CD8-positive, alpha-beta memory T cell (primary cell): ENCODE measurements around the gene PALM2AKAP2. TPM values are rescaled to one million over a fixed set of nuclear protein-coding genes. Genes with fewer than 3 reads are reported as not detected.

Experiments used
- CTCF ChIA-PET: fragments of 350-600 bp; sonication (Branson Sonifier 250); formaldehyde crosslinking; loops from one replicate; lab custom pipeline; 2021; ENCODE audit warnings: antibody characterized with exemption; lab: Charles Lee
- POLR2A ChIA-PET: fragments of 350-600 bp; sonication (Branson Sonifier 250); formaldehyde crosslinking; loops from one replicate; lab custom pipeline; 2021; ENCODE audit warnings: antibody characterized with exemption; lab: Charles Lee
- DNase-seq, 5 donors: peaks; one replicate each; pipeline versions ENCODE4 v3.0.0 to v3.0.0-alpha.2; 2020 to 2022; ENCODE audit warnings: mixed read lengths in 1 of 5
- H3K27ac ChIP-seq: one replicate; pipeline ENCODE4 v1.7.0; 2013; ENCODE audit warnings: low read depth, mild to moderate bottlenecking, low read length, moderate library complexity
- H3K27me3 ChIP-seq: 2 replicates; pipeline ENCODE4 v1.7.0; 2013; ENCODE audit warnings: low read length, mild to moderate bottlenecking; ENCODE audit not compliant: insufficient read depth, poor library complexity, severe bottlenecking
- H3K36me3 ChIP-seq: 2 replicates; pipeline ENCODE4 v1.7.0; 2013; ENCODE audit warnings: mild to moderate bottlenecking, low read length, moderate library complexity; ENCODE audit not compliant: insufficient read depth
- H3K4me1 ChIP-seq: 2 replicates; pipeline ENCODE4 v1.7.0; 2013; ENCODE audit warnings: mild to moderate bottlenecking, low read length, moderate library complexity; ENCODE audit not compliant: insufficient read depth
- H3K4me3 ChIP-seq: 2 replicates; pipeline ENCODE4 v1.7.0; 2013; ENCODE audit warnings: mild to moderate bottlenecking, low read length
- H3K9me3 ChIP-seq: 2 replicates; pipeline ENCODE4 v1.7.0; 2013; ENCODE audit warnings: mild to moderate bottlenecking, low read length
- H3K27ac Mint-ChIP-seq, 8 donors: one replicate each; pipeline ENCODE4 v1.8.0; 2020 to 2021; ENCODE audit warnings: mixed read lengths in 8 of 8, mild to moderate bottlenecking in 6 of 8, inconsistent platforms in 3 of 8, moderate library complexity in 3 of 8
- H3K27me3 Mint-ChIP-seq, 2 donors: one replicate each; pipeline ENCODE4 v1.8.0; 2020 to 2021; ENCODE audit warnings: mixed read lengths in 2 of 2, mild to moderate bottlenecking in 1 of 2, moderate library complexity in 1 of 2
- H3K36me3 Mint-ChIP-seq, 3 donors: one replicate each; pipeline ENCODE4 v1.8.0; 2020 to 2021; ENCODE audit warnings: mixed read lengths in 3 of 3, inconsistent platforms in 1 of 3, mild to moderate bottlenecking in 1 of 3
- H3K4me1 Mint-ChIP-seq, 3 donors: one replicate each; pipeline ENCODE4 v1.8.0; 2020 to 2021; ENCODE audit warnings: mixed read lengths in 3 of 3, inconsistent platforms in 1 of 3, mild to moderate bottlenecking in 1 of 3
- H3K4me3 Mint-ChIP-seq, 7 donors: one replicate each; pipeline ENCODE4 v1.8.0; 2020 to 2021; ENCODE audit warnings: mixed read lengths in 7 of 7, mild to moderate bottlenecking in 6 of 7, moderate library complexity in 4 of 7, inconsistent platforms in 2 of 7
- H3K9me3 Mint-ChIP-seq, 5 donors: one replicate each; pipeline ENCODE4 v1.8.0; 2020 to 2022; ENCODE audit warnings: mixed read lengths in 5 of 5, mild to moderate bottlenecking in 3 of 5, moderate library complexity in 2 of 5, inconsistent platforms in 1 of 5
- polyA plus RNA-seq: library from polyadenylated mRNA; unstranded; fragments of 300-500 nt; fragmentation: Illumina TruSeq; gene quantifications from one replicate; pipeline ENCODE4 v1.2.3, GENCODE V29; 2021
- total RNA-seq, 2 experiments: library from RNA; stranded (reverse); gene quantifications; one replicate each; pipeline ENCODE4 v1.2.3, GENCODE V29; 2021

The PALM2AKAP2 gene
- total and polyA plus RNA-seq, 3 experiments from 2014 or later = 0.15 TPM; not detected in 2

GRCh38 chr9:109791747-109792146 lies 11.7 kb downstream of the PALM2AKAP2 start:
- Mint-ChIP-seq H3K36me3 (no peaks in the 10 kb centered on the region), H3K4me3 (no peak overlapping the region), H3K9me3 (peaks cover 0 to 2% (median 0%) of the 10 kb centered on the region in 5 donors), H3K27ac (peak overlapping the region in 1 of 8 donors; percentile 38), H3K4me1 (no peaks in the 10 kb centered on the region), H3K27me3 (peaks cover 0 to 3% of the 10 kb centered on the region in 2 donors)
- Histone ChIP-seq H3K9me3 (no peaks in the 10 kb centered on the region), H3K36me3 (no peaks in the 10 kb centered on the region), H3K27ac (no peak overlapping the region), H3K4me3 (no peak overlapping the region), H3K4me1 (no peaks in the 10 kb centered on the region), H3K27me3 (no peaks in the 10 kb centered on the region)
- ChIA-PET POLR2A (no interaction called here), CTCF (no interaction called here)
- DNase-seq = no peak

GRCh38 chr9:109792951-109793546 lies 13.1 kb downstream of the PALM2AKAP2 start:
- Histone ChIP-seq H3K4me3 (no peak overlapping the region), H3K27me3 (no peaks in the 10 kb centered on the region), H3K27ac (no peak overlapping the region), H3K36me3 (no peaks in the 10 kb centered on the region), H3K4me1 (no peaks in the 10 kb centered on the region), H3K9me3 (no peaks in the 10 kb centered on the region)
- Mint-ChIP-seq H3K36me3 (no peaks in the 10 kb centered on the region), H3K27ac (no peak overlapping the region), H3K4me3 (no peak overlapping the region), H3K4me1 (no peaks in the 10 kb centered on the region), H3K27me3 (peaks cover 0 to 3% of the 10 kb centered on the region in 2 donors), H3K9me3 (peaks cover 0 to 2% (median 0%) of the 10 kb centered on the region in 5 donors)
- DNase-seq = no peak
- POLR2A ChIA-PET = no interaction called here
- CTCF ChIA-PET = no interaction called here

GRCh38 chr9:109793921-109794320 lies 13.9 kb downstream of the PALM2AKAP2 start:
- Histone ChIP-seq H3K27me3 (no peaks in the 10 kb centered on the region), H3K36me3 (no peaks in the 10 kb centered on the region), H3K4me3 (no peak overlapping the region), H3K9me3 (no peaks in the 10 kb centered on the region), H3K27ac (no peak overlapping the region), H3K4me1 (no peaks in the 10 kb centered on the region)
- H3K27me3 Mint-ChIP-seq = peaks cover 0 to 3% of the 10 kb centered on the region in 2 donors
- H3K27ac Mint-ChIP-seq = no peak overlapping the region
- H3K4me1 Mint-ChIP-seq = no peaks in the 10 kb centered on the region
- no peak overlapping the region for H3K4me3 Mint-ChIP-seq
- ChIA-PET POLR2A (no interaction called here), CTCF (no interaction called here)
- DNase-seq = no peak
- peaks cover 0 to 1% (median 0%) of the 10 kb centered on the region in 5 donors for H3K9me3 Mint-ChIP-seq
- no peaks in the 10 kb centered on the region for H3K36me3 Mint-ChIP-seq

- H3K4me1 ChIP-seq = no peaks in the 10 kb centered on the region
- peaks cover 0 to 3% of the 10 kb centered on the region in 2 donors for H3K27me3 Mint-ChIP-seq
- no peak overlapping the region for H3K27ac Mint-ChIP-seq
- no peak overlapping the region for H3K4me3 Mint-ChIP-seq
- no peaks in the 10 kb centered on the region for H3K36me3 Mint-ChIP-seq
- CTCF ChIA-PET = no interaction called here
- POLR2A ChIA-PET = no interaction called here
- no peak overlapping the region for H3K27ac ChIP-seq
- H3K36me3 ChIP-seq = no peaks in the 10 kb centered on the region
- H3K9me3 ChIP-seq = no peaks in the 10 kb centered on the region
- no peak for DNase-seq
- no peak overlapping the region for H3K4me3 ChIP-seq
- no peaks in the 10 kb centered on the region for H3K9me3 Mint-ChIP-seq
- no peaks in the 10 kb centered on the region for H3K4me1 Mint-ChIP-seq
- no peaks in the 10 kb centered on the region for H3K27me3 ChIP-seq
Observed at GRCh38 chr9:109794361-109795012, 14.5 kb downstream of the PALM2AKAP2 start.

- Histone ChIP-seq H3K27ac (no peak overlapping the region), H3K9me3 (no peaks in the 10 kb centered on the region), H3K27me3 (peaks cover 1% of the 10 kb centered on the region), H3K4me1 (no peaks in the 10 kb centered on the region), H3K4me3 (no peak overlapping the region), H3K36me3 (no peaks in the 10 kb centered on the region)
- peaks cover 0 to 3% of the 10 kb centered on the region in 2 donors for H3K27me3 Mint-ChIP-seq
- H3K4me1 Mint-ChIP-seq = no peaks in the 10 kb centered on the region
- CTCF ChIA-PET = no interaction called here
- H3K36me3 Mint-ChIP-seq = no peaks in the 10 kb centered on the region
- POLR2A ChIA-PET = no interaction called here
- DNase-seq = no peak
- H3K27ac Mint-ChIP-seq = no peak overlapping the region
- no peak overlapping the region for H3K4me3 Mint-ChIP-seq
- H3K9me3 Mint-ChIP-seq = no peaks in the 10 kb centered on the region
Observed at GRCh38 chr9:109795613-109796012, 15.6 kb downstream of the PALM2AKAP2 start.

GRCh38 chr9:109796078-109796477 lies 16.1 kb downstream of the PALM2AKAP2 start:
- no peak overlapping the region for H3K27ac Mint-ChIP-seq
- H3K36me3 Mint-ChIP-seq = no peaks in the 10 kb centered on the region

GRCh38 chr9:109797006-109797405 lies 17.0 kb downstream of the PALM2AKAP2 start:
- no peaks in the 10 kb centered on the region for H3K36me3 ChIP-seq
- Mint-ChIP-seq H3K9me3 (no peaks in the 10 kb centered on the region), H3K27ac (no peak overlapping the region), H3K4me1 (no peaks in the 10 kb centered on the region), H3K36me3 (no peaks in the 10 kb centered on the region), H3K4me3 (no peak overlapping the region), H3K27me3 (peaks cover 3% of the 10 kb centered on the region in 2 donors)
- H3K27me3 ChIP-seq = peaks cover 3% of the 10 kb centered on the region
- ChIA-PET POLR2A (no interaction called here), CTCF (no interaction called here)
- no peak overlapping the region for H3K27ac ChIP-seq
- H3K9me3 ChIP-seq = no peaks in the 10 kb centered on the region
- no peak for DNase-seq
- H3K4me3 ChIP-seq = no peak overlapping the region
- H3K4me1 ChIP-seq = no peaks in the 10 kb centered on the region

More at GRCh38 chr9:109796078-109796477, 16.1 kb downstream of the PALM2AKAP2 start:
- no peak for DNase-seq
- Histone ChIP-seq H3K9me3 (no peaks in the 10 kb centered on the region), H3K36me3 (no peaks in the 10 kb centered on the region), H3K27ac (no peak overlapping the region), H3K4me1 (no peaks in the 10 kb centered on the region), H3K27me3 (peaks cover 3% of the 10 kb centered on the region), H3K4me3 (no peak overlapping the region)
- ChIA-PET POLR2A (no interaction called here), CTCF (no interaction called here)
- Mint-ChIP-seq H3K27me3 (peaks cover 0 to under 1% of the 10 kb centered on the region in 2 donors), H3K4me3 (no peak overlapping the region), H3K4me1 (no peaks in the 10 kb centered on the region), H3K9me3 (no peaks in the 10 kb centered on the region)

- Mint-ChIP-seq H3K27ac (no peak overlapping the region), H3K9me3 (no peaks in the 10 kb centered on the region), H3K27me3 (peaks cover 3 to 4% of the 10 kb centered on the region in 2 donors), H3K36me3 (no peaks in the 10 kb centered on the region), H3K4me3 (no peak overlapping the region), H3K4me1 (no peaks in the 10 kb centered on the region)
- peaks cover 3% of the 10 kb centered on the region for H3K27me3 ChIP-seq
- no peaks in the 10 kb centered on the region for H3K9me3 ChIP-seq
- no peaks in the 10 kb centered on the region for H3K36me3 ChIP-seq
- no peak overlapping the region for H3K4me3 ChIP-seq
- no peak overlapping the region for H3K27ac ChIP-seq
- ChIA-PET CTCF (no interaction called here), POLR2A (no interaction called here)
- H3K4me1 ChIP-seq = no peaks in the 10 kb centered on the region
- no peak for DNase-seq
Observed at GRCh38 chr9:109797509-109797908, 17.5 kb downstream of the PALM2AKAP2 start.
